Neural cell (in vitro differentiated cells): ENCODE data around the gene CDC42BPB.
"Not testable (repeated sequence)": the region's sequence is repeated elsewhere in the genome, so short reads cannot be mapped to it uniquely, and the experiment has no call there.

Experiments
- CTCF ChIP-seq: fragments of 450-650 bp; IDR thresholded peaks from 2 replicates; pipeline ENCODE4 v1.5.1; 2014; ENCODE audit warnings: antibody characterized with exemption, mild to moderate bottlenecking, moderate library complexity; ENCODE audit not compliant: poor library complexity, severe bottlenecking
- EP300 ChIP-seq: fragments of 450-650 bp; conservative IDR thresholded peaks from 2 replicates; pipeline ENCODE4 v1.6.1; 2014; ENCODE audit warnings: antibody characterized with exemption, mild to moderate bottlenecking, moderate library complexity; ENCODE audit not compliant: poor library complexity, severe bottlenecking
- EZH2 ChIP-seq: fragments of 200-600, 300-800 bp; shearing (Covaris generic), sonication (generic); IDR thresholded peaks from 2 replicates; pipeline ENCODE4 v1.6.1; 2014; ENCODE audit warnings: antibody characterized with exemption, low read length, borderline replicate concordance, mild to moderate bottlenecking; ENCODE audit not compliant: insufficient read depth, poor library complexity, severe bottlenecking
- POLR2AphosphoS5 ChIP-seq: IDR thresholded peaks from 2 replicates; pipeline ENCODE4 v1.6.1; 2012
- RAD21 ChIP-seq: fragments of 450-650 bp; conservative IDR thresholded peaks from 2 replicates; pipeline ENCODE4 v1.6.1; 2014; ENCODE audit warnings: antibody characterized with exemption, mild to moderate bottlenecking, moderate library complexity
- TAF1 ChIP-seq: IDR thresholded peaks from 2 replicates; pipeline ENCODE4 v1.6.1; 2012; ENCODE audit warnings: low read depth

DNA sequence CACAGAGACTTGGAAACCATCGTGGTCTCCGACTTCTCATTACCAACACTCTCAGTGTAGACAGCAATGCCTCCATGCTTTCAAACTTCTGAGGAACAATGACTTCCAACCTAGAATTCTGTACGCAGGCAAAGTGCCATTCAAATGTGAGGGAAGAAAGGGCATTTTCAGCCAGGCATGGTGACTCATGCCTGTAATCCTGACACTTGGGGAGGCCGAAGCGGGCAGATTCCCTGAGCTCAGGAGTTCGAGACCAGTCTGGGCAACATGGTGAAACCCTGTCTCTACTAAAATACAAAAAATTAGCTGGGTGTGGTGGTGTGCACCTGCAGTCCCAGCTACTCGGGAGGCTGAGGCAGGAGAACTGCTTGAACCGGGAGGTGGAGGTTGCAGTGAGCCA, 9.9 kb downstream of the CDC42BPB start:
- not testable (repeated sequence) for TF ChIP-seq CTCF, TAF1, POLR2AphosphoS5, EZH2, RAD21, EP300
